GM06990 (cell line): ENCODE measurements around the gene FLRT3.

Source experiments
- DNase-seq: peaks from one replicate; pipeline ENCODE4 v3.0.0-alpha.2; 2011; ENCODE audit not compliant: insufficient read length; ENCODE audit errors: extremely low read depth
- H3K27me3 ChIP-seq: replicated peaks from 2 replicates; pipeline ENCODE4 v1.6.0; 2011; ENCODE audit warnings: low read length; ENCODE audit not compliant: control insufficient read depth, insufficient read depth
- H3K36me3 ChIP-seq: 2 replicates; pipeline ENCODE4 v1.5.1; 2011; ENCODE audit warnings: low read length; ENCODE audit not compliant: control insufficient read depth, insufficient read depth
- H3K4me3 ChIP-seq: replicated peaks from 2 replicates; pipeline ENCODE4 v1.5.1; 2011; ENCODE audit warnings: low read depth, mild to moderate bottlenecking, control low read depth, low read length
- CTCF ChIP-seq: IDR thresholded peaks from 2 replicates; pipeline ENCODE4 v1.5.1; 2011; ENCODE audit warnings: low read length, control low read depth, mild to moderate bottlenecking, inconsistent platforms; ENCODE audit not compliant: insufficient read depth, poor library complexity, severe bottlenecking

Gene FLRT3

GRCh38 chr20:14313341-14314020, 23.9 kb downstream of the FLRT3 start:
- no peak overlapping the region for H3K4me3 ChIP-seq
- TF ChIP-seq CTCF: no peak
- H3K36me3 ChIP-seq: no peaks in the 10 kb centered on the region
- H3K27me3 ChIP-seq: no peaks in the 10 kb centered on the region
- DNase-seq: no peak

- no peaks in the 10 kb centered on the region for H3K36me3 ChIP-seq
- H3K4me3 ChIP-seq: no peak overlapping the region
- no peaks in the 10 kb centered on the region for H3K27me3 ChIP-seq
- TF ChIP-seq CTCF: no peak
- no peak for DNase-seq
Observed at GRCh38 chr20:14312001-14312400, 25.4 kb downstream of the FLRT3 start.

GRCh38 chr20:14310977-14311627, 26.3 kb downstream of the FLRT3 start:
- no peak for TF ChIP-seq CTCF
- Histone ChIP-seq H3K36me3 (no peaks in the 10 kb centered on the region), H3K27me3 (no peaks in the 10 kb centered on the region), H3K4me3 (no peak overlapping the region)
- DNase-seq: no peak

GRCh38 chr20:14307956-14308355, 29.5 kb downstream of the FLRT3 start:
- Histone ChIP-seq H3K27me3 (no peaks in the 10 kb centered on the region), H3K4me3 (no peak overlapping the region), H3K36me3 (no peaks in the 10 kb centered on the region)
- no peak for TF ChIP-seq CTCF
- DNase-seq: no peak

GRCh38 chr20:14304472-14304871, 32.9 kb downstream of the FLRT3 start:
- H3K4me3 ChIP-seq: no peak overlapping the region
- DNase-seq: no peak
- no peaks in the 10 kb centered on the region for H3K36me3 ChIP-seq
- TF ChIP-seq CTCF: no peak
- no peaks in the 10 kb centered on the region for H3K27me3 ChIP-seq

GRCh38 chr20:14303651-14304050, 33.8 kb downstream of the FLRT3 start:
- H3K36me3 ChIP-seq: no peaks in the 10 kb centered on the region
- no peaks in the 10 kb centered on the region for H3K27me3 ChIP-seq
- DNase-seq: no peak
- no peak for TF ChIP-seq CTCF
- H3K4me3 ChIP-seq: no peak overlapping the region
